PFSK-1 (cell line): ENCODE results near the gene SLC34A1.

Source experiments
- FOXP2 ChIP-seq: optimal IDR thresholded peaks from 2 replicates; pipeline ENCODE3; 2011; ENCODE audit warnings: borderline replicate concordance, control low read depth, inconsistent platforms; ENCODE audit not compliant: insufficient read depth; ENCODE audit errors: extremely low read length, extremely low read depth
- POLR2AphosphoS5 ChIP-seq: IDR thresholded peaks from 2 replicates; pipeline ENCODE4 v1.6.1; 2012; ENCODE audit warnings: low read depth, mild to moderate bottlenecking, control low read depth, low read length, moderate library complexity
- SIN3A ChIP-seq: IDR thresholded peaks from 2 replicates; pipeline ENCODE4 v1.6.1; 2012; ENCODE audit warnings: mild to moderate bottlenecking, low read length, moderate library complexity, borderline replicate concordance; ENCODE audit not compliant: insufficient read depth
- TAF1 ChIP-seq: IDR thresholded peaks from 2 replicates; pipeline ENCODE4 v1.6.1; 2012; ENCODE audit warnings: low read length, control low read depth, borderline replicate concordance; ENCODE audit not compliant: insufficient read depth
- TF ChIP-seq, protein P1 (sequence below), 2 experiments: IDR thresholded peaks; 2 replicates each; pipeline versions ENCODE4 v1.6.1 to v1.8.0; 2011 to 2012; ENCODE audit warnings: low read depth in 2 of 2, low read length in 2 of 2, control low read depth in 1 of 2, inconsistent platforms in 1 of 2, mild to moderate bottlenecking in 1 of 2, moderate library complexity in 1 of 2; ENCODE audit not compliant: insufficient read depth in 1 of 2

Gene SLC34A1

GRCh38 chr5:177354711-177355110 lies 29.5 kb upstream of the SLC34A1 start:
- no peak for TF ChIP-seq POLR2AphosphoS5

DNA sequence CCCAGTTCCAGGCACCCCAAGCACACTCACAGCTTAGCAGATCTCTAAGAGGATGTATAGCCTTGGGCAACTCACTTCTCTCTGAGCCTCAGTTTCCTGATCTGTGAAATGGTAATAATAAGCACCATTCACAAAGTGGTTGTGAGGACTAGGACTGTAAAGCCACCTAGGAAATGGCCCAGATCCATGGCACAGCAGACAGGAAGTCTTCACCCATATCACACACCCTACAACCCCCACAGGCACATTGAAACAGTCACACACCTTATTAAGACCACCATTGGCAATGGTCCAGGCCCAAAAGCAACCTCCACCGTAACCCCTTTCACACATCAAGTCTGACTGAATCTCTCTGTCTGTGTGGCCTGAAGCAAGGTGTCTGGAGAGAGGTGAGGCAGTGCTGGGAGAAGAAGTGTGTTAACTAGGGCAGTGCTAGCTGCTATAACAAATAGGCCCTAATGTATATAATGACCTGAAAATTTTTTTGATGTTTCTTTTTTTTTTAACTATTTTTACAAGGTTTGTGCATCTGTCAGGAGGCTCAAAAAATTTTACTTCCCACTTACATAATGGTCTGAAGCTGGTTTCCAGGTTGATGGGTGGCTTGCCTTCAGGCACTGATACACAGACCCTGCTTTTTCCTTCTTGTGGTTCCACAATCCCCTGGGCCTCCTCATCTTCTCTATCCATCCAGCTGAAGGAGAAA lies 28.9 kb upstream of the SLC34A1 start:
- no peak for TF ChIP-seq TAF1

DNA sequence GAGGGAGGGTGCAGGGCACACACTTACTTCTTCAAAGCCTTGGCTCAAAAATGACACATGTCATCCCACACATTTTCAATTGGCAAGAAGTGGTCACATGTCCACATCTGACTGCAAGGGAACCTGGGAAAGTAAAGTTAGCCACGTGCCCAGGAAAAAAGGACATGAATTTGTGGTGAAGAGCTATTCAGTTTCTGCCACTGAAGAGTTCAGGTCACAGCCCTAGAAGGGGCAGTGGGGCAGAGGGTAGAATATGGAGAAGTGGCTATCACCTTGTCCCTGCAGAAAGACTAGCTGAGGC lies 28.4 kb upstream of the SLC34A1 start:
- TF ChIP-seq, protein P1, sequence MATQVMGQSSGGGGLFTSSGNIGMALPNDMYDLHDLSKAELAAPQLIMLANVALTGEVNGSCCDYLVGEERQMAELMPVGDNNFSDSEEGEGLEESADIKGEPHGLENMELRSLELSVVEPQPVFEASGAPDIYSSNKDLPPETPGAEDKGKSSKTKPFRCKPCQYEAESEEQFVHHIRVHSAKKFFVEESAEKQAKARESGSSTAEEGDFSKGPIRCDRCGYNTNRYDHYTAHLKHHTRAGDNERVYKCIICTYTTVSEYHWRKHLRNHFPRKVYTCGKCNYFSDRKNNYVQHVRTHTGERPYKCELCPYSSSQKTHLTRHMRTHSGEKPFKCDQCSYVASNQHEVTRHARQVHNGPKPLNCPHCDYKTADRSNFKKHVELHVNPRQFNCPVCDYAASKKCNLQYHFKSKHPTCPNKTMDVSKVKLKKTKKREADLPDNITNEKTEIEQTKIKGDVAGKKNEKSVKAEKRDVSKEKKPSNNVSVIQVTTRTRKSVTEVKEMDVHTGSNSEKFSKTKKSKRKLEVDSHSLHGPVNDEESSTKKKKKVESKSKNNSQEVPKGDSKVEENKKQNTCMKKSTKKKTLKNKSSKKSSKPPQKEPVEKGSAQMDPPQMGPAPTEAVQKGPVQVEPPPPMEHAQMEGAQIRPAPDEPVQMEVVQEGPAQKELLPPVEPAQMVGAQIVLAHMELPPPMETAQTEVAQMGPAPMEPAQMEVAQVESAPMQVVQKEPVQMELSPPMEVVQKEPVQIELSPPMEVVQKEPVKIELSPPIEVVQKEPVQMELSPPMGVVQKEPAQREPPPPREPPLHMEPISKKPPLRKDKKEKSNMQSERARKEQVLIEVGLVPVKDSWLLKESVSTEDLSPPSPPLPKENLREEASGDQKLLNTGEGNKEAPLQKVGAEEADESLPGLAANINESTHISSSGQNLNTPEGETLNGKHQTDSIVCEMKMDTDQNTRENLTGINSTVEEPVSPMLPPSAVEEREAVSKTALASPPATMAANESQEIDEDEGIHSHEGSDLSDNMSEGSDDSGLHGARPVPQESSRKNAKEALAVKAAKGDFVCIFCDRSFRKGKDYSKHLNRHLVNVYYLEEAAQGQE (IDR thresholded peaks at IDR 0.05; ENCODE audit: insufficient read depth in 1 of 2, low read depth in 2 of 2, low read length in 2 of 2), result no peak
- no peak for TF ChIP-seq SIN3A
- no peak for TF ChIP-seq FOXP2
- no peak for TF ChIP-seq TAF1

DNA sequence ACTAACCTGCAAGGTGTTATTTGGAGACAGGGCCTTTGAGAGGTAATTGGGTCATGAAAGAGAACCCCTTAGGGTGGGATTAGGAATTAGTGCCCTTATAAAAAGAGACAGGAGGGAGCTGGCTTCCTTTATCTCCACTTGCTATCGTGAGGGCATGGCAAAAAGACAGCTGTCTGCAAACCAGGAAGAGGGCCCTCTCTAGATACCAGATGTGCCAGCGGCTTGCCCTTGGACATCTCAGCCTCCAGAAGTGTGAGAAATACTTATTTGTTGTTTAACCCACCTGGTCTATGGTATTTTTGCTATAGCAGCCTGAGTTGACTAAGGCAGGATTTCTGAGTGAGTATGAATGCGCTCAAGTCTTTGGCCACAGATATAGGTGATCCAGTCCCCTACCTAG lies 27.5 kb upstream of the SLC34A1 start:
- TF ChIP-seq POLR2AphosphoS5, result no peak
- no peak for TF ChIP-seq FOXP2
- TF ChIP-seq, protein P1 (IDR thresholded peaks at IDR 0.05; ENCODE audit: insufficient read depth in 1 of 2, low read depth in 2 of 2, low read length in 2 of 2), result no peak
- no peak for TF ChIP-seq TAF1
- TF ChIP-seq SIN3A, result no peak

GRCh38 chr5:177357146-177357458 lies 27.1 kb upstream of the SLC34A1 start:
- TF ChIP-seq POLR2AphosphoS5 (no peak), SIN3A (no peak), TAF1 (no peak), FOXP2 (no peak)
- TF ChIP-seq, protein P1 (IDR thresholded peaks at IDR 0.05; ENCODE audit: insufficient read depth in 1 of 2, low read depth in 2 of 2, low read length in 2 of 2), result no peak

GRCh38 chr5:177357459-177358351 lies 26.5 kb upstream of the SLC34A1 start, which contains the start of gene RGS14:
Gene RGS14, plus strand, starts transcription at chr5:177357924. Its CDS starts 101 bp downstream, at chr5:177358025.
- TF ChIP-seq POLR2AphosphoS5, result no peak
- 0 out of 2 replicates have a peak, but pooled peaks have one; percentile 13 for TF ChIP-seq SIN3A
- peak; percentile 72 for TF ChIP-seq FOXP2

DNA sequence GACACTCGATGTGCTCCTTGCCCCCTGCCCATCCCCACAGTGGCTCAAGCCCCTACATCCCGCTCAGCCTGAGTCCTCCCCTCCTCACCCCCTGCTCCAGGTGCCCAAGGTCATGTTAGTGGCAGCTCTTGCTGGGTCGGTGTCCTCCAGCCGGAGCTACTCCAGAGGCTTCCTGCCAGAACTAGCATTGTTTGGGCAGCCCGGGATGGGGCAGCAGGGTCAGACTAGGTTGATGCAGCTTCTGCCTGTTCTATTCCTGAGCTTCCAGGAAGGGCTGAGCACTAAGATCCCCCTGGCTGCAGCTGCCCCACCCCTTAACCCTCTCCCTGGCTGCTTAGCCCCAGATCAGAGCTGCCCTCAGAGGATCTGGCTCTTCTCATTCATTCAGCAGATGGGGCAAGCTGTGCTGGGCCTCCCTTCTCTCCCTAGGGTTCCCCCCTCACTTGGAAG lies 25.8 kb upstream of the SLC34A1 start:
- TF ChIP-seq TAF1 (no peak), POLR2AphosphoS5 (no peak), SIN3A (no peak), FOXP2 (no peak)
- TF ChIP-seq, protein P1 (IDR thresholded peaks at IDR 0.05; ENCODE audit: insufficient read depth in 1 of 2, low read depth in 2 of 2, low read length in 2 of 2), result no peak
